HG02870 (cell line): Measurements from ENCODE around the gene PLEKHG2.

Experiments used
- ATAC-seq: cut with Tn5 transposase; IDR thresholded peaks from one replicate; pipeline ENCODE4 v1.9.1; 2021; ENCODE audit warnings: mild to moderate bottlenecking, moderate library complexity; ENCODE audit not compliant: unreplicated experiment

The PLEKHG2 gene

DNA sequence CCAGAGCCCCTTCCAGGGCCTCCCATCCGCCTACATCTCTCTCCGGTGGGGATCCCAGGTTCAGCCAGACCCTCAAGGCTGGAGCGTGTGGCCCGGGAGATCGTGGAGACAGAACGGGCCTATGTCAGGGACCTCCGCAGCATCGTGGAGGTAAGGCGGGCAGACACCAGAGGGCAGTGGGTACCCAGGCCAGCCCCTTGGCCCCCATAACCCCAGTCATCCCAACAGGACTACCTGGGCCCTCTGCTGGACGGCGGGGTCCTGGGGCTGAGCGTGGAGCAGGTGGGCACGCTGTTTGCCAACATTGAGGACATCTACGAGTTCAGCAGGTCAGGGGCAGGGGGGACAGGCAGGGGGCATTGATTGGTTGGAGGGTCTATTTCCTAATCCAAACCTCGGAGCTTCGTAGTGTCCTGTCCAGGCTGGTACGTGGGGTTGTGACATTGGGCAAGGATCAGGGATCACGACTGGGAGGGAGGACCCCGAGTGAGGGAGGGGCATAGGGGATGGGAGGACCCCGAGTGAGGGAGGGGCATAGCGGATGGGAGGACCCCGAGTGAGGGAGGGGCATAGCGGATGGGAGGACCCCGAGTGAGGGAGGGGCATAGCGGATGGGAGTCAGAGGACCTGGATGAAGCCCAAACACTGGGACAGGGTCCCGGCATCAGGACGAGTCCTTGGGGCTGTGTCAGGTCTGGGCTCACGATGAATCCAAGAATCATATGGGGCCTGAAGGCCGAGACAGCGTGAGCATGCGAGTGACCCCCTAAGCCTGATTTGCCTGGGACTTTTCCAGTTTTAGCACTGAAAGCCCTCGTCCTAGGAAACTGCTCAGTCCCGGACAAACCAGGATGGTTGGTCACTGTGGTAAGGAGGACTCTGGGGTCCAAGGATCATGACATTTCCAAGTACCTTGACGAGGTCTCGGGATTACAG, 2.9 kb downstream of the PLEKHG2 start:
- ATAC-seq, result no peak

DNA sequence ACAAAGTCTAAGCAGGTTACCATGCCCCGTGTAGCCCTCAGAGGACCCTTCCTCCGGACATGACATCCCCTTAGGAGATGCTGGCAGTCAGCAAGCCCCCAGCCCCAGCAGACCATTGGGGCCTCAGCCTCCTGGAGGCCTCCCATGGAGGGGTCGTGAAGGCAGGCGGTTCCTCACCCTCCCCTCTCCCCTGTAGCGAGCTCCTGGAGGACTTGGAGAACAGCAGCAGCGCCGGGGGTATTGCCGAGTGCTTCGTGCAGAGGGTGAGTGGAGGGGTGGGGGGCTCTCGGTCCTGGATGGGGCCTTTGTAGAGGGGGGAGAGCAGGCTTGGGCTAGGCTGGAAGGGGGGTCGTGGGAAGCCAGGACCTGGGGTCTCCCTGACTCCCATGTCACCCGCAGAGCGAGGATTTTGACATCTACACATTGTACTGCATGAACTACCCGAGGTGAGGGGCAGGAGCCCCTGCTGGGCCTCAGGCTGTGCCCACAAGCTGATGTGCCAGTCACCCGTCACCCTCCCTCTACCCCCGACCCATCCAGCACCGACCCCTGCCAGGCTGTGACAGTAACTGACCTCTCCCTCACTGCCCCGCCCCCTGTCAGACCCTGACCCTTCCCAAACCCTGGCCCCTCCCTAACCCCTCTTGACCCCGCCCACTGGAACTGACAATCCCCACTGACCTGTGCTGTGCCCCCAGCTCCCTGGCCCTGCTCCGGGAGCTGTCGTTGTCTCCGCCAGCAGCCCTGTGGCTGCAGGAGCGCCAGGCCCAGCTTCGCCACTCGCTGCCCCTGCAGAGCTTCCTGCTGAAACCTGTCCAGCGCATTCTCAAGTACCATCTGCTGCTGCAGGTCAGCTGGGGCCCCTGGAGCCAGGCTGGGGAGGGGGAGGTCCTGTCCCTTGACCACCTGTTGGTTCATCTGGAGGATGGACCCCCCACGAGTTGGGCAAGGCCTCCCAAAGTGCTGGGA, 4.0 kb downstream of the PLEKHG2 start:
- ATAC-seq, result no peak

DNA sequence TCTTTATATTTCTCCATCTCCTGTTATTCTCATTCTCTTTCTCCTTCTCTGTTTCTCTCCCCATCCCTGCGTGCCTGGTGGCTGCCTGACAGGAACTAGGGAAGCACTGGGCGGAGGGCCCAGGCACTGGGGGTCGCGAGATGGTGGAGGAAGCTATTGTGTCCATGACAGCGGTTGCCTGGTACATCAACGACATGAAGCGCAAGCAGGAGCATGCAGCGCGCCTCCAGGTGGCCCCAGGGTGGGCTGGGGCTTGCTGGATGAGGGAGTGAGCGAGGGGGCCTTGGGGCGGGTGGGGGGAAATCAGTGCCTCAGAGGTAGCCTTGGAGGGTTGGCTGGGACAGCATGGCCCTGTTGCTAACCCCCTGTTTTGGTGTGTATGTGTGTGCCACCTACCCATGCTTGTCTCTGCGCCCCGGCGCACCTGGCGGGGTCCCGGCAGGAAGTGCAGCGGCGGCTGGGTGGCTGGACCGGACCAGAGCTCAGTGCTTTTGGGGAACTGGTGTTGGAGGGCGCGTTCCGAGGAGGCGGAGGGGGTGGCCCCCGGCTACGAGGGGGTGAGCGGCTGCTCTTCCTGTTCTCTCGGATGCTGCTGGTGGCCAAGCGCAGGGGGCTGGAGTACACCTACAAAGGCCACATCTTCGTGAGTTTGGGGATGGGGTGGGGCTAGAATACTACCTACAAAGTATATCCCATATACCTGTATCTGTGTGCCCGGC, 5.2 kb downstream of the PLEKHG2 start:
- ATAC-seq, result no peak

DNA sequence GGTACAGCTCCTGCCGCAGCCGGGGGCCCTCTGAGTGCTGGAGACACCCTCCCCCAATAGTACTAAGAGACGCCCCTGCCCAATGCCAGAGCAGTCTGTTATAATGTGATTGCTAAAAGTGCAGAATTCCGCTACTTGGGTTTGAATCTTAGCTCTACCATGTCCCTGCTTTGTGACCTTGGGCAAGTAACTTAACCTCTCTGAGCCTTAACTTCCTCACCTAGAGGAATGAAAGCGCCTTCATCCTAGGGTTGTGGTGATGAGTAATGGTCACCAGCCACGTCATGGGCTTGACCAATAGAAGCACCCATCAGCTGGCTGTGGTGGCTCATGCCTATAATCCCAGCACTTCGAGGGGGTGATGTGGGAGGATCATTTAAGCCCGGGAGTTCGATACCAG, 6.5 kb downstream of the PLEKHG2 start:
- no peak for ATAC-seq

DNA sequence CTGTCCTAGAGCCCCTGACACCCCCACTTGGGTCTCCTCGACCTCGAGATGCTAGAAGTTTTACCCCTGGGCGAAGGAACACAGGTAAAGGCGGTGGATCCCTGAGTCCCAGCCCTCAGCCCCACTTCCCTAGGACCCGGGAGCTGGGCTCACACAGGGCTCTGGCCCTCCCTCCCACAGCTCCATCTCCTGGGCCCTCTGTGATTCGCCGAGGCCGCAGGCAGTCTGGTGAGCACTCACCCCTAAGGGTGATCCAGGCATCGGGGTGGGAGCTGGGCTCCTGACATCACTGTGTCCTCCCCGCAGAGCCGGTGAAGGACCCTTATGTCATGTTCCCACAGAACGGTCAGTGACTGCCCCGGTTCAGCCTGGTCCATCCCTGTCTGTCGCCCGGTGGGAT, 8.3 kb downstream of the PLEKHG2 start:
- no peak for ATAC-seq

DNA sequence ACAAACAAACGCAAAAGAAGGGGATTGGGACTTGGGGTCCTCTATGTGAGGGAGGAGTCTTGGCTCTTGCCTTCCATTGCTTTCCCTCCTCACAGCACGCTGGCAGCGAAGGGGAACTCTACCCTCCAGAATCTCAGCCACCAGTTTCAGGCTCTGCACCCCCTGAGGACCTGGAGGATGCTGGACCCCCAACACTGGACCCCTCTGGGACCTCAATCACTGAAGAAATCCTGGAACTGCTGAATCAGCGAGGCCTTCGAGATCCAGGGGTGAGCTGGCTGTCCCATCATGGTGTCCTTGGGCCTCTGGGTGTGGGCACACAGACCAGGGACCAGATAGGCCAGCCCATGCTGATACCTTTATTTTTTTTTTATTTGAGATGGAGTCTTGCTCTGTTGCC, 9.6 kb downstream of the PLEKHG2 start:
- no peak for ATAC-seq

DNA sequence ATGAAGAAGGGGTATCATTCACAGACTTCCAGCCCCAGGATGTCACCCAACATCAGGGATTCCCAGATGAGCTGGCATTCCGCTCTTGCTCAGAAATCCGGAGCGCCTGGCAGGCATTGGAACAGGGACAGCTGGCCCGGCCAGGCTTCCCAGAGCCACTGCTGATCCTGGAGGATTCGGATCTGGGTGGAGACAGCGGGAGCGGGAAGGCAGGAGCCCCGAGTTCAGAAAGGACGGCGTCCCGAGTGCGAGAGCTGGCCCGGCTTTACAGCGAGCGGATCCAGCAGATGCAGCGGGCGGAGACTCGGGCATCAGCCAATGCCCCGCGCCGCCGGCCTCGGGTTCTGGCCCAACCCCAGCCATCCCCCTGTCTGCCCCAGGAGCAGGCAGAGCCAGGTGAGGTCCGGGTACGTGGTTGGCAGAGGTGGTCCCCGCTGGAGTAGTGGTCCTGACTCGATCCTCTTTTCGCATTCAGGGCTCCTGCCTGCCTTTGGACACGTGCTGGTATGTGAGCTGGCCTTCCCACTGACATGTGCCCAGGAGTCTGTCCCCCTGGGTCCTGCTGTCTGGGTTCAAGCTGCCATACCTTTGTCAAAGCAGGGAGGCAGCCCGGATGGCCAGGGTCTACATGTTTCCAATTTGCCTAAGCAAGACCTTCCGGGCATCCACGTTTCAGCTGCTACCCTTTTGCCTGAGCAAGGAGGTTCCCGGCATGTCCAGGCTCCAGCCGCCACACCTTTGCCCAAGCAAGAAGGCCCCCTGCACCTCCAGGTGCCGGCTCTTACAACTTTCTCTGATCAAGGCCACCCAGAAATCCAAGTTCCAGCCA, 11.0 kb downstream of the PLEKHG2 start:
- no peak for ATAC-seq

DNA sequence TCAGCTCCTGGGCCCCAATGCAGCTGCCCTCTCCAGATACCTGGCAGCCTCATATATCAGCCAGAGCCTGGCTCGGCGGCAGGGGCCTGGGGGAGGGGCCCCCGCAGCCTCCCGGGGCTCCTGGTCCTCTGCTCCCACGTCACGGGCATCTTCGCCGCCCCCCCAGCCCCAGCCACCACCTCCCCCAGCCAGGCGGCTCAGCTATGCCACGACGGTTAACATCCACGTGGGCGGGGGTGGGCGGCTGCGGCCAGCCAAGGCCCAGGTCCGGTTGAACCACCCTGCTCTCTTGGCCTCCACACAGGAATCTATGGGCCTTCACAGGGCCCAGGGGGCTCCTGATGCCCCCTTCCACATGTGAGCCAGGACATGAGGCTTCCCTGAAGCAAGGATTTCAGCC, 12.5 kb downstream of the PLEKHG2 start:
- no peak for ATAC-seq

DNA sequence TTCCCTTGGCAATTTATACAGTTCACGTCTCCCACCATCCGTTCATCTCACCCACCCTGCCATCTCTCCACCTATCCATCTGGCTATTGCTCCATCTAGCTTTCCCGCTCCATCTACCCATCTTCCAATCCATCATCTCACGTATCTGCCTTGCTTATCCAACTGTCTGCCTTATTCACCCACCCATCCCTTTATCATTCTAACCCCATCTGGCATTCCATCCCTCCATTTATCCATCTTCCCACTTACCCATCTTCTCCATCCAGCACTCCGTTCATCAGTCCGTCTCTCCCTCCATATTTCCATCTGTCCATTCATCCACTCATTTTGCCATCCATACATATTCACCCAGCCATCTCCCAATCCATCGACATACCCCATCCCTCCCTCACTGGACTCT, 13.3 kb downstream of the PLEKHG2 start:
- ATAC-seq, result no peak

DNA sequence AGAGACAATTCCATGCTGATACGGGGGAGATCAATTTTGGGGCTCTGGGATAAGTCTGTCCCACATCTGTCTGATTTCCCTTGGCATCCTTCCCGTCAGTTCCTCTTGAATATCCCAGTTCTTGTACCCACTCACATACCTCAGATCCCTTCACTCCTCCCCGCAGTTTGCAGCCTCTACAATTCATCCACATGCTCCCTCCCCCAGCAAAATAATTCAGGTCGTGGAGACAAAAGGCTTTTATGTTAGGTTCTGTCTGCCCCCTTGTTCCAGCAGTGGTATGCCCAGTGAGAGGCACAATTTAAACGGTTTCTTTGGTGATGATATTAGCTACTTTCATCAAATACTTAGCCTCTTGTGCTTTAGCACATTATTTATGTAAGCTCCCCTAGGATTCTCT, 13.7 kb downstream of the PLEKHG2 start:
- ATAC-seq, result no peak

DNA sequence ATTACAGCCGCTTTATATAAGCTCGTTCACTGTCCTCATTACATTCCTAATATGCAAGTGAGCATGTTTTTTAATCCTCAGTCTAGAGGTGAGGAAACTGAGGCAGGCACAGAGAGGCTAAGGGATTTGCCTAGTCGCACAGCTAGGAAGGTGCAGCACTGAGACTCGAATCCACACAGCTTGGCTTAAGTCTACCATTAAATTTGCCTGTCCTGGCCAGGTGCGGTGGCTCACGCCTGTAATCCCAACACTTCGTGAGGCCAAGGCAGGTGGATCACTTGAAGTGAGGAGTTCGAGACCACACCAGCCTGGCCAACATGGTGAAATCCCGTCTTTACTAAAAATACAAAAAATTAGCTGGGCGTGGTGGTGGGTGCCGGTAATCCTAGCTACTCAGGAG, 15.2 kb downstream of the PLEKHG2 start:
- ATAC-seq, result no peak

DNA sequence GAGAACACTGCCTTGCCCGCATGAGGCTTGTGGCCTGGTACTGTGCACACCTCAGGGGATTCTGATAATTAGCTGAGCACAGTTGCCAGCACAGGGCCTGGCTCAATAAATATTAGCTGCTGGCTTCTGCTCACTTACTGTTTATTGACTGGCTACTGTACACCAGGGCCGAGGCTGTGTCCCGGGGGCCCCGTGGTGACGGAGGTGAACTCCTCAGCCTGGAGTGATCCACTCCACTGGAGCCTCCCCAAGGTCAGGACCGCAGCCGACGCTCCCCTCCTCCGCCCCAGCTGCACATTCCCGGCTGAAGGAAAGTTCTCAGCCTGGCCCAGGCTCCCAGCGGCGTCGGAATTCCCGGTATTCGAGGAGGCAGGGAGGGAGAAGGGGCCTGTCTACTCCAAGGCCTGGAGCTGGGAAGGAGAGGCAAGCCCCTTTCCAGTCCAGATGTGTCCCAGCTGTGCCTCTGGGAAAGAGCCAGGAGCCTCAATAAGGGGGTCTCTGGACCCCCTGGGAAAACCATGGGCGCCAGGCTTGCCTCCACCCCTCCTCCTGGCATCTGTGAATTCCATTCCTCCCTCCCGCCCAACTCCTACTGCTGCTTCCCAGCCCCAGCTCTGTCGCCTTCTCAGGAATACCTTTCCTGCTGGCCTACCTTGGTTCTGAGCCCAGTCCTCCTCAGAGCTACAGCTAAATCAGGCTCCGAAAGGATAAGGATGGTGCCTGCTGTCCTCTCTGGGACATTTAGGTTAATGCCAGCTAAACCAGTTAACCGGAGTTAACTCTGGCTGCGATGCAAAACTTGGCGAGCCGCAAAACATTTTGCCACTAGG, 16.0 kb downstream of the PLEKHG2 start:
- ATAC-seq, result no peak

DNA sequence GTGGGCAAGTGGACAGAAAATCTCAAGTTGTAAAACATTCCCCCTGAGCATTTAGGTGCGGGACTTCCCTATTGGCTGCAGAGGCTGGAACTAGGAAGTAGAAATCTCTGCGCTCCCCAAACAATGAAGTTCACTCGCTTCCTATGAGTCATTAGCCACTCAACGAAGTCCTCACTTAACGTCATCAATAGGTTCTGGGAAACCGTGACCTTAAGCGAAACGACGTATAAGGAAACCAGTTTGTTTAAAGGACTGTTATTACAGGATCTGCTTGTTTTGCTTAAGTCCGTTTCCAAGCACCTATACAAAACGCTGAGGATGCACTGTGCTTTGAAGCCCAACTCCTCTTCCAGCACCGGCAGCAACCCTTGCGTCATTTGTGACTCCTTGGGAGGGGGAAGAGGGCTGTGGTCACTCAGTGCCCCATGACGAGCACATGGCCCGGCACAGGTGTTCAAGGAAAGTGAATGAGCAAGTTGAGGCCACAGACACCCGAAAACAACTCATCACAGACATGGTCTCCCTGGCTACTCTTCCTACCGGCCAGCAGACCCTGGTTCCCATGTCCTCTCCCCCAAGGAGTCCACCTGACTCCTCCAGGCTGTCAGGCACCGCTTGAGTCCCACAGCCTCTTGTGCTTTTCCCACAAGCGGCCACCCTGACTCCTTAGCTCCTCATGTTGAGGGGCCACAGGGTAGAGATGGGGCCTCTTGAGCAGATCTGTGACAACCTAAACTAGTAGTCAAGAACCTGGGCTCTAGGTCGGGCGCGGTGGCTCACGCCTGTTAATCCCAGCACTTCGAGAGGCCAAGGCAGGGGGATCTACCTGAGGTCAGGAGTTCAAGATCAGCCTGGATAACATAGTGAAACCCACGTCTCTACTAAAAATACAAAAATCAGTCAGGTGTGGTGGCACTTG, 18.5 kb downstream of the PLEKHG2 start:
- ATAC-seq, result peak; percentile 72

DNA sequence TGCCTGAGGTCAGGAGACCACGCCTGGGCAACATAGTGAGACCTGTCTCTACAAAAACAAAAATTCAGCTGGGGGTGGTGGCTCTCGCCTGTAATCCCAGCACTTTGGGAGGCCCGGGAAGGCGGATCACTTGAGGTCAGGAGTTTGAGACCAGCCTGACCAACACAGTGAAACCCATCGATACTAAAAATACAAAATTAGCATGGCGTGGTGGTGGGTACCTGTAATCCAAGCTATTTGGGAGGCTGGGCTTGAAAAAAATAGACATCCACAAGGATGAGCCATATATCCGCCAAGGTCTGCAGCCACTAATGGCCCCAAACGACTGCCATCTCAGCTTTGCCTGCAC, 20.2 kb downstream of the PLEKHG2 start:
- no peak for ATAC-seq

DNA sequence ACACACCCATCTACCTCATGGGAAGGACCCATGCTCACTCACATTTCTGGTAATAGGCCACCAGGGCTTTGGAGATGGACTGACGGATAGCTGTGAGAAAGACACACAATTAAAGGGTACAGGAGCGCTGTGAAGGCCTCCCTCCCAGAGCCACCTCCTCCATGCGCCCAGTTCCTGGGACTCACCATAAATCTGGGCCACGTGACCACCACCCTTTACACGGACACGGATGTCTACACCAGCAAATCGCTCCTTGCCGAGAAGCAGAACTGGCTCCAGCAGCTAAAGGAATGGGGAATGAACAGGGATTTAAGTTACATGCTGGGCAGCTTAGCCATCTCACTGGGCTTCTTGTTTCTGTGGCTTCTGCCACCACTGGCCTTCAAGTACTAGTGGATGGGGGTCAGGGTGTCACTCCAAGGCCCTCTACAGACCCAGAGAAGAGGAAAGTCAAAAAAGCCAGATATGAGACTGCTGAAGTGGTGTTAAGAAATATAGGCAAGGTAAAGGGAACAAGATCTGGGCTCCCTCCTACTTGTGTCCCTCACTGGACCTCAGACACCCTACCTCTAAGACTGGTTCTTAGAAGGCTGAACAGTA, 21.1 kb downstream of the PLEKHG2 start:
- no peak for ATAC-seq

DNA sequence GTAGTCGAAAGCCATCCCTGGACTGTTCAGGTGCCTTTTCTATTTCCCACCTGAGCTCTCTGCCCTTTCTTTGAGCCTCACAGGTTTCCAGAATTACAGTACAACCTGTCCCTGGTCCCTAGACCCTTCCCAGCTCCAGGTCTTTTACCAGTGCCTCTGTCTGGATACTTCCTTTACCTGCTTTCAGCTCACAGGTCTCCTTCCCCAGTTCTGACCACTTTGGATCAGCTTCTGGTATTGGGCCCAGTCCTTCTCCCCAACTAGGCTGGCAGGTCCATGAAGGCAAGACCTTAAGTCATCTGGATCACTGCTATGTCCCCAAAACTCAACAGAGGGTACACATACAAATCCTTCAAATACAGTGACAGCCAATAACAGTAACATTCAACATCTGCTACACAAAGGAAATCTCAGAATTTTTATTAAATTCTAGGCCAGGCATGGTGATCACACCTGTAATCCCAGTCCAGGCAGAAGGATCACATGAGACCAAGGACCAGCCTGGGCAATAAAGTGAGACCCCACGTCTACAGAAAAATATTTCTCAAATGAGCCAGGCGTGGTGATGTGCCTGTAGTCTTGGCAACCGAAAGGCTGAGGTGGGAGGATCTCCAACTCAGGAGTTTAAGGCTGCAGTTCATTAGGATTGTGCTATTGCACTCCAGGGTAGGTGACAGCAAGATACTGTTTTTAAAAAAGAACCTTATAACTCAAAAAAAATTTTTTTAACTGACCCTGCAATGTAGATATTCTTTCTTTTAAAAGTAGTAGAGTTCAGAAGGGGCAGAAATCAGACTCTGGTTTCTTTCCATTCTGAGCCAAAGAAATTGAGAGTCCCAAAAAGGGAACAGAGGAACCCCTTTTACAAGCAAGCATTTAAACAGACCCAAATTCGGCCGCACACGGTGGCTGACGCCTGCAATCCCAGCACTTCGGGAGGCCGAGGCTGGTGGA, 21.9 kb downstream of the PLEKHG2 start:
- ATAC-seq, result no peak
